A549 (cell line): ENCODE results near the gene GAK. TPM values are rescaled to one million over a fixed set of nuclear protein-coding genes. Genes with fewer than 3 reads are reported as not detected.

ENCODE experiments used
- ATAC-seq, 2 experiments: fragments of 200-7000 bp in 1 of 2; fragments of >200 bp in 1 of 2; cut with Nextera tagmentation in 1 of 2; cut with Tn5 transposase in 1 of 2; 3 replicates each; pipeline versions ENCODE4 v1.8.0 to v1.9.1; 2018 to 2020; ENCODE audit warnings: mild to moderate bottlenecking in 1 of 2, moderate library complexity in 1 of 2
- CTCF ChIA-PET: fragments of 300-600 bp; sonication (Branson Sonifier 250); formaldehyde crosslinking; extraction: SDS; loops from one replicate; lab custom pipeline; 2021; ENCODE audit warnings: antibody characterized with exemption, inconsistent platforms; lab: Yijun Ruan, JAX
- POLR2A ChIA-PET: fragments of 350-600 bp; formaldehyde crosslinking; extraction: SDS; loops from one replicate; lab custom pipeline; 2021; ENCODE audit warnings: antibody characterized with exemption, inconsistent platforms; lab: Yijun Ruan, JAX
- DNase-seq, 2 experiments: peaks; one replicate each; pipeline versions ENCODE4 v3.0.0 to v3.0.0-alpha.2; 2011 to 2016; ENCODE audit warnings: low read depth in 1 of 2, low spot score in 1 of 2
- FAIRE-seq: peaks from 2 replicates; lab custom pipeline; 2011; peaks lifted over from hg19 to GRCh38; lab: Jason Lieb, UNC
- H3K27ac ChIP-seq, 2 experiments: fragments of >200 bp; sonication (Bioruptor Twin); formaldehyde crosslinking; 3 replicates each; pipeline ENCODE4 v1.5.1; 2016 to 2017
- H3K4me1 ChIP-seq: fragments of >200 bp; sonication (Bioruptor Twin); formaldehyde crosslinking; 3 replicates; pipeline ENCODE4 v1.6.1; 2016
- H3K4me2 ChIP-seq: fragments of >200 bp; sonication (Bioruptor Twin); formaldehyde crosslinking; 3 replicates; pipeline ENCODE4 v1.6.1; 2016
- H3K4me3 ChIP-seq: fragments of >200 bp; sonication (Bioruptor Twin); formaldehyde crosslinking; 3 replicates; pipeline ENCODE4 v1.5.1; 2016
- H3K9me3 ChIP-seq: fragments of >200 bp; sonication (Bioruptor Twin); formaldehyde crosslinking; 3 replicates; pipeline ENCODE4 v1.6.1; 2016
- CBX8 ChIP-seq: fragments of 200-600 bp; sonication (generic); IDR thresholded peaks from 2 replicates; pipeline ENCODE4 v1.6.1; 2016
- CHD4 ChIP-seq: fragments of 200-600 bp; sonication (generic); IDR thresholded peaks from 2 replicates; pipeline ENCODE4 v1.6.1; 2016; ENCODE audit warnings: antibody characterized with exemption, mild to moderate bottlenecking, borderline replicate concordance
- EHF ChIP-seq: fragments of 250-450 bp; sonication (Bioruptor Pico); IDR thresholded peaks from 2 replicates; pipeline ENCODE4 v1.5.0; 2020; ENCODE audit warnings: mild to moderate bottlenecking
- EP300 ChIP-seq, 2 experiments: fragments of >200 bp; sonication (Bioruptor Twin); formaldehyde crosslinking; IDR thresholded peaks; 2 replicates in 1 of 2; 3 replicates in 1 of 2; pipeline ENCODE4 v1.6.1; 2016 to 2017
- FOSB ChIP-seq: fragments of 250-450 bp; sonication (Bioruptor Pico); IDR thresholded peaks from 2 replicates; pipeline ENCODE4 v1.5.0; 2020; ENCODE audit warnings: mild to moderate bottlenecking, moderate library complexity
- FOXS1 ChIP-seq: fragments of 250-450 bp; sonication (Bioruptor Pico); IDR thresholded peaks from 2 replicates; pipeline ENCODE4 v1.5.0; 2020; ENCODE audit warnings: mild to moderate bottlenecking, moderate library complexity
- GATA3 ChIP-seq: IDR thresholded peaks from 2 replicates; pipeline ENCODE4 v1.6.1; 2012; ENCODE audit warnings: borderline replicate concordance
- HEYL ChIP-seq: fragments of 250-450 bp; sonication (Bioruptor Pico); IDR thresholded peaks from 2 replicates; pipeline ENCODE4 v1.8.0; 2021; ENCODE audit warnings: mild to moderate bottlenecking, moderate library complexity
- HOXB5 ChIP-seq: fragments of 250-450 bp; sonication (Bioruptor Pico); IDR thresholded peaks from 2 replicates; pipeline ENCODE4 v1.5.0; 2020; ENCODE audit warnings: mild to moderate bottlenecking, moderate library complexity
- JUN ChIP-seq, 2 experiments: fragments of >200 bp; sonication (Bioruptor Twin); formaldehyde crosslinking; IDR thresholded peaks; 2 replicates in 1 of 2; 3 replicates in 1 of 2; pipeline ENCODE4 v1.6.1; 2016 to 2017
- KDM5A ChIP-seq: fragments of 200-600 bp; sonication (generic); IDR thresholded peaks from 2 replicates; pipeline ENCODE4 v1.6.1; 2016; ENCODE audit warnings: antibody characterized with exemption, mild to moderate bottlenecking
- MAFK ChIP-seq: fragments of 450-650 bp; IDR thresholded peaks from 2 replicates; pipeline ENCODE4 v1.6.1; 2014; ENCODE audit not compliant: partially characterized antibody
- NFE2L2 ChIP-seq: fragments of 150-350 bp; conservative IDR thresholded peaks from 2 replicates; pipeline ENCODE4 v1.6.1; 2014; ENCODE audit warnings: low read length
- NR3C1 ChIP-seq: fragments of >200 bp; sonication (Bioruptor Twin); formaldehyde crosslinking; IDR thresholded peaks from 3 replicates; pipeline ENCODE4 v1.6.1; 2017
- PHF8 ChIP-seq: fragments of 200-600 bp; sonication (generic); IDR thresholded peaks from 2 replicates; pipeline ENCODE4 v1.6.1; 2016; ENCODE audit warnings: low read depth, mild to moderate bottlenecking, antibody characterized with exemption, moderate library complexity, borderline replicate concordance
- TP53 ChIP-seq: fragments of 250-450 bp; sonication (Bioruptor Pico); IDR thresholded peaks from 2 replicates; pipeline ENCODE4 v1.5.0; 2021; ENCODE audit warnings: mild to moderate bottlenecking, moderate library complexity
- ZFP36 ChIP-seq: fragments of 450-650 bp; IDR thresholded peaks from 2 replicates; pipeline ENCODE4 v1.6.1; 2014; ENCODE audit warnings: borderline replicate concordance; ENCODE audit not compliant: partially characterized antibody
- WGBS: methylation state at CpG from one replicate; pipeline ENCODE4 v1.1.6; 2017; ENCODE audit errors: missing lambda C conversion rate; 5-methylcytosine and 5-hydroxymethylcytosine counted together
- polyA plus RNA-seq, 4 experiments: library from polyadenylated mRNA; depleted of rRNA in 3 of 4; stranded (reverse); fragments of >200 nt; fragmentation: RNase III in 1 of 4; extraction: RNeasy Plus Mini Kit Qiagen cat#74134 plus additional on column Dnase treatment in 1 of 4; gene quantifications; 2 replicates in 3 of 4; 3 replicates in 1 of 4; pipeline ENCODE4 v1.2.3, GENCODE V29; 2011 to 2017
- TF ChIP-seq, protein P1 (sequence below): fragments of 200-600 bp; sonication (generic); IDR thresholded peaks from 2 replicates; pipeline ENCODE4 v1.6.1; 2016; ENCODE audit warnings: antibody characterized with exemption, mild to moderate bottlenecking, moderate library complexity
- TF ChIP-seq, protein P2 (sequence below): fragments of 450-650 bp; IDR thresholded peaks from 2 replicates; pipeline ENCODE4 v1.6.1; 2014; ENCODE audit warnings: antibody characterized with exemption
- TF ChIP-seq, protein P3 (sequence below): fragments of >200 bp; sonication (Bioruptor Twin); formaldehyde crosslinking; IDR thresholded peaks from 2 replicates; pipeline ENCODE4 v1.6.1; 2016
- TF ChIP-seq, protein P4 (sequence below): fragments of >200 bp; sonication (Bioruptor Twin); formaldehyde crosslinking; IDR thresholded peaks from 3 replicates; pipeline ENCODE4 v1.5.1; 2016
- TF ChIP-seq, protein P5 (sequence below): IDR thresholded peaks from 2 replicates; pipeline ENCODE4 v1.6.1; 2012
- TF ChIP-seq, protein P6 (sequence below): fragments of 250-450 bp; sonication (Bioruptor Pico); IDR thresholded peaks from 2 replicates; pipeline ENCODE4 v1.5.0; 2020; ENCODE audit warnings: low read depth, mild to moderate bottlenecking, moderate library complexity
- TF ChIP-seq, protein P7 (sequence below): fragments of 250-450 bp; sonication (Bioruptor Pico); IDR thresholded peaks from 2 replicates; pipeline ENCODE4 v1.5.0; 2021; ENCODE audit warnings: mild to moderate bottlenecking, moderate library complexity, borderline replicate concordance

The GAK gene
- polyA plus RNA-seq, 2 of the 4 experiments (the other 2 are of a cell fraction): 13.8 to 34.3 TPM

DNA sequence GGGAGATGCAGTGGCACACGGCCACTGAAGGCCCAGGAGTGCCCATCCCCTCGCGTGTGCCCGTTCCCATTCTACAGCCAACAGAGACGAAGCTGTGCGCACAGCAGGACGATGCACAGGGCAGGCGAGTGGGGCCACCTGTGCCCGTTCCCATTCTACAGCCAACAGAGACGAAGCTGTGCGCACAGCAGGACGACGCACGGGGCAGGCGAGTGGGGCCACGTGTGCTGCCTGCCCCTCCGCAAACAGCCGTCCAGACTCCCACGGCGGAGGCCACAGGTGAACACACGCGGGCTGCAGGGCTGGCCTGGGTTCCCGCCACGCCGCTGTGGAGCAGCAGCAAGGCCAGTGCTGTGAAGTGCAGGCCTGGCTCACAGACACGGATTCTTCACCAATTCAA lies 32.0 kb downstream of the GAK start:
- DNase-seq (no peak), ATAC-seq (no peak)
- no peak overlapping the region for H3K4me2 ChIP-seq
- no peaks in the 10 kb centered on the region for H3K4me1 ChIP-seq
- CTCF ChIA-PET: no interaction called here
- no peaks in the 10 kb centered on the region for H3K9me3 ChIP-seq
- 93% methylated on average over 20 of the region's 26 CpGs for WGBS
- H3K4me3 ChIP-seq: no peak overlapping the region
- TF ChIP-seq, protein P1, sequence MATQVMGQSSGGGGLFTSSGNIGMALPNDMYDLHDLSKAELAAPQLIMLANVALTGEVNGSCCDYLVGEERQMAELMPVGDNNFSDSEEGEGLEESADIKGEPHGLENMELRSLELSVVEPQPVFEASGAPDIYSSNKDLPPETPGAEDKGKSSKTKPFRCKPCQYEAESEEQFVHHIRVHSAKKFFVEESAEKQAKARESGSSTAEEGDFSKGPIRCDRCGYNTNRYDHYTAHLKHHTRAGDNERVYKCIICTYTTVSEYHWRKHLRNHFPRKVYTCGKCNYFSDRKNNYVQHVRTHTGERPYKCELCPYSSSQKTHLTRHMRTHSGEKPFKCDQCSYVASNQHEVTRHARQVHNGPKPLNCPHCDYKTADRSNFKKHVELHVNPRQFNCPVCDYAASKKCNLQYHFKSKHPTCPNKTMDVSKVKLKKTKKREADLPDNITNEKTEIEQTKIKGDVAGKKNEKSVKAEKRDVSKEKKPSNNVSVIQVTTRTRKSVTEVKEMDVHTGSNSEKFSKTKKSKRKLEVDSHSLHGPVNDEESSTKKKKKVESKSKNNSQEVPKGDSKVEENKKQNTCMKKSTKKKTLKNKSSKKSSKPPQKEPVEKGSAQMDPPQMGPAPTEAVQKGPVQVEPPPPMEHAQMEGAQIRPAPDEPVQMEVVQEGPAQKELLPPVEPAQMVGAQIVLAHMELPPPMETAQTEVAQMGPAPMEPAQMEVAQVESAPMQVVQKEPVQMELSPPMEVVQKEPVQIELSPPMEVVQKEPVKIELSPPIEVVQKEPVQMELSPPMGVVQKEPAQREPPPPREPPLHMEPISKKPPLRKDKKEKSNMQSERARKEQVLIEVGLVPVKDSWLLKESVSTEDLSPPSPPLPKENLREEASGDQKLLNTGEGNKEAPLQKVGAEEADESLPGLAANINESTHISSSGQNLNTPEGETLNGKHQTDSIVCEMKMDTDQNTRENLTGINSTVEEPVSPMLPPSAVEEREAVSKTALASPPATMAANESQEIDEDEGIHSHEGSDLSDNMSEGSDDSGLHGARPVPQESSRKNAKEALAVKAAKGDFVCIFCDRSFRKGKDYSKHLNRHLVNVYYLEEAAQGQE: no peak
- TF ChIP-seq TP53 (CRISPR knock-in tag): no peak
- TF ChIP-seq FOSB (CRISPR knock-in tag): no peak
- TF ChIP-seq NFE2L2: no peak
- TF ChIP-seq, protein P2, sequence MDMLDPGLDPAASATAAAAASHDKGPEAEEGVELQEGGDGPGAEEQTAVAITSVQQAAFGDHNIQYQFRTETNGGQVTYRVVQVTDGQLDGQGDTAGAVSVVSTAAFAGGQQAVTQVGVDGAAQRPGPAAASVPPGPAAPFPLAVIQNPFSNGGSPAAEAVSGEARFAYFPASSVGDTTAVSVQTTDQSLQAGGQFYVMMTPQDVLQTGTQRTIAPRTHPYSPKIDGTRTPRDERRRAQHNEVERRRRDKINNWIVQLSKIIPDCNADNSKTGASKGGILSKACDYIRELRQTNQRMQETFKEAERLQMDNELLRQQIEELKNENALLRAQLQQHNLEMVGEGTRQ: no peak
- TF ChIP-seq, protein P3, sequence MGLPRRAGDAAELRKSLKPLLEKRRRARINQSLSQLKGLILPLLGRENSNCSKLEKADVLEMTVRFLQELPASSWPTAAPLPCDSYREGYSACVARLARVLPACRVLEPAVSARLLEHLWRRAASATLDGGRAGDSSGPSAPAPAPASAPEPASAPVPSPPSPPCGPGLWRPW: no peak
- TF ChIP-seq CBX8: no peak
- no peak for TF ChIP-seq GATA3
- no peak for TF ChIP-seq JUN (IDR thresholded peaks at IDR 0.05)
- TF ChIP-seq, all 56 proteins: peak for 0
- FAIRE-seq: no peak
- POLR2A ChIA-PET: no interaction called here
- no peak overlapping the region for H3K27ac ChIP-seq

DNA sequence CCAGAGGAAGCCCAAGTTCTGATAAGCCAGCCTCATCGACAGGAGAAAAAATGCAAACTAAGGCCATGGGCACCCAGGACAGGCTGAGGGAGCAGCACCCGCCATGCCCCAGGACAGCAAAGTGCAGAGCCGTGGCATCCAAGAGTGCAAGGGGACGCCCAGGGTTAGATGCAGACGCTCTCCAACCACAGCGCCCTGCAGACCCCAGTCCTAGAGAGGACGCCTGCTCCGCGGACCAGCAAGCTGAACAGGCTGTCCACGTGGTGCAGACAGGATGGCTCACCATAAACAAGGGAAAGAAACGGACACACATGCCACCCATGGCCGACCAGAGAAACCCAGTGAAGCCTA lies 32.6 kb downstream of the GAK start:
- 86% methylated on average over 9 of the region's 12 CpGs for WGBS
- POLR2A ChIA-PET: no interaction called here

DNA sequence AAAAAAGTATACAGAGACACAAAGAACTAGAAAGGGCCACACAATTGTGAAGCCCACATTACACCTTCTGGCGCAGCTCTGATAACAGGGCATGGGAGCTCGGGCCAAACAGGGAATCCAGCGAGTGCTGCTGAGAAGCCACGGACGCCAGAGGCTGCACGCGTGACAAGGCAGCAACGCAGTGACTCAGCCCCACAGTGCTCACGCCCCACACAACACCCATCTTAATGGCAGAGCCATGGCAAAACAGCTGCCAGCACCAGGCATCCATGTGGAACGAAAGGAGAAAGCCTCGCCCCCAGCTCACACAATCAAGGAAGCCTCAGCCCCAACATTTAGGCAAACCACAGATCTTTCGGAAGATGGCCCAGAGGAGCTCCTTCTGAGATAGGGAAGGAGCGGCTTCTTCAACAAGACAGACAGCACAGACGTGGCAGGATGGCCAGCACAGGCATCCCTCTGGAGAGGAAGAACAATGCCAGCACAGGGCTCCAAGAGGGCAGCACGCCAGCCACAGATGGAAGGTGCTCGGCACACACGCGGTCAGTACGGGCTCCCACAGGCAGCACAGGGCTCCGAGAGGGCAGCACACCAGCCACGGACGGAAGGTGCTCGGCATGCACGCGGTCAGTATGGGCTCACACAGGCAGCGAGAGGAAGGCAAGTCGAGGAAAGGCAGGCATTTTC lies 33.1 kb downstream of the GAK start:
- ChIA-PET CTCF (no interaction called here), POLR2A (no interaction called here)
- H3K27ac ChIP-seq: no peak overlapping the region
- H3K9me3 ChIP-seq: no peaks in the 10 kb centered on the region
- 95% methylated on average over 16 of the region's 27 CpGs for WGBS
- ATAC-seq (no peak), DNase-seq (no peak), FAIRE-seq (no peak)
- no peak overlapping the region for H3K4me2 ChIP-seq
- H3K4me1 ChIP-seq: no peaks in the 10 kb centered on the region
- no peak overlapping the region for H3K4me3 ChIP-seq
- TF ChIP-seq NR3C1: no peak
- TF ChIP-seq PHF8: no peak
- TF ChIP-seq, protein P4, sequence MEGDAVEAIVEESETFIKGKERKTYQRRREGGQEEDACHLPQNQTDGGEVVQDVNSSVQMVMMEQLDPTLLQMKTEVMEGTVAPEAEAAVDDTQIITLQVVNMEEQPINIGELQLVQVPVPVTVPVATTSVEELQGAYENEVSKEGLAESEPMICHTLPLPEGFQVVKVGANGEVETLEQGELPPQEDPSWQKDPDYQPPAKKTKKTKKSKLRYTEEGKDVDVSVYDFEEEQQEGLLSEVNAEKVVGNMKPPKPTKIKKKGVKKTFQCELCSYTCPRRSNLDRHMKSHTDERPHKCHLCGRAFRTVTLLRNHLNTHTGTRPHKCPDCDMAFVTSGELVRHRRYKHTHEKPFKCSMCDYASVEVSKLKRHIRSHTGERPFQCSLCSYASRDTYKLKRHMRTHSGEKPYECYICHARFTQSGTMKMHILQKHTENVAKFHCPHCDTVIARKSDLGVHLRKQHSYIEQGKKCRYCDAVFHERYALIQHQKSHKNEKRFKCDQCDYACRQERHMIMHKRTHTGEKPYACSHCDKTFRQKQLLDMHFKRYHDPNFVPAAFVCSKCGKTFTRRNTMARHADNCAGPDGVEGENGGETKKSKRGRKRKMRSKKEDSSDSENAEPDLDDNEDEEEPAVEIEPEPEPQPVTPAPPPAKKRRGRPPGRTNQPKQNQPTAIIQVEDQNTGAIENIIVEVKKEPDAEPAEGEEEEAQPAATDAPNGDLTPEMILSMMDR: no peak
- no peak for TF ChIP-seq EP300 (IDR thresholded peaks at IDR 0.05)
- no peak for TF ChIP-seq MAFK
- TF ChIP-seq FOXS1 (CRISPR knock-in tag): no peak
- TF ChIP-seq, protein P5, sequence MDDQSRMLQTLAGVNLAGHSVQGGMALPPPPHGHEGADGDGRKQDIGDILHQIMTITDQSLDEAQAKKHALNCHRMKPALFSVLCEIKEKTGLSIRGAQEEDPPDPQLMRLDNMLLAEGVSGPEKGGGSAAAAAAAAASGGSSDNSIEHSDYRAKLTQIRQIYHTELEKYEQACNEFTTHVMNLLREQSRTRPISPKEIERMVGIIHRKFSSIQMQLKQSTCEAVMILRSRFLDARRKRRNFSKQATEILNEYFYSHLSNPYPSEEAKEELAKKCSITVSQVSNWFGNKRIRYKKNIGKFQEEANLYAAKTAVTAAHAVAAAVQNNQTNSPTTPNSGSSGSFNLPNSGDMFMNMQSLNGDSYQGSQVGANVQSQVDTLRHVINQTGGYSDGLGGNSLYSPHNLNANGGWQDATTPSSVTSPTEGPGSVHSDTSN: no peak
- TF ChIP-seq CHD4: no peak
- no peak for TF ChIP-seq EHF (CRISPR knock-in tag)
- TF ChIP-seq KDM5A: no peak
- TF ChIP-seq CBX8: no peak
- no peak for TF ChIP-seq HOXB5 (CRISPR knock-in tag)
- no peak for TF ChIP-seq ZFP36
- TF ChIP-seq, protein P6, sequence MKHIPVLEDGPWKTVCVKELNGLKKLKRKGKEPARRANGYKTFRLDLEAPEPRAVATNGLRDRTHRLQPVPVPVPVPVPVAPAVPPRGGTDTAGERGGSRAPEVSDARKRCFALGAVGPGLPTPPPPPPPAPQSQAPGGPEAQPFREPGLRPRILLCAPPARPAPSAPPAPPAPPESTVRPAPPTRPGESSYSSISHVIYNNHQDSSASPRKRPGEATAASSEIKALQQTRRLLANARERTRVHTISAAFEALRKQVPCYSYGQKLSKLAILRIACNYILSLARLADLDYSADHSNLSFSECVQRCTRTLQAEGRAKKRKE (CRISPR knock-in tag): no peak

More for the DNA sequence above, 32.6 kb downstream of the GAK start:
- Histone ChIP-seq H3K4me1 (no peaks in the 10 kb centered on the region), H3K4me2 (no peak overlapping the region)
- TF ChIP-seq, protein P7, sequence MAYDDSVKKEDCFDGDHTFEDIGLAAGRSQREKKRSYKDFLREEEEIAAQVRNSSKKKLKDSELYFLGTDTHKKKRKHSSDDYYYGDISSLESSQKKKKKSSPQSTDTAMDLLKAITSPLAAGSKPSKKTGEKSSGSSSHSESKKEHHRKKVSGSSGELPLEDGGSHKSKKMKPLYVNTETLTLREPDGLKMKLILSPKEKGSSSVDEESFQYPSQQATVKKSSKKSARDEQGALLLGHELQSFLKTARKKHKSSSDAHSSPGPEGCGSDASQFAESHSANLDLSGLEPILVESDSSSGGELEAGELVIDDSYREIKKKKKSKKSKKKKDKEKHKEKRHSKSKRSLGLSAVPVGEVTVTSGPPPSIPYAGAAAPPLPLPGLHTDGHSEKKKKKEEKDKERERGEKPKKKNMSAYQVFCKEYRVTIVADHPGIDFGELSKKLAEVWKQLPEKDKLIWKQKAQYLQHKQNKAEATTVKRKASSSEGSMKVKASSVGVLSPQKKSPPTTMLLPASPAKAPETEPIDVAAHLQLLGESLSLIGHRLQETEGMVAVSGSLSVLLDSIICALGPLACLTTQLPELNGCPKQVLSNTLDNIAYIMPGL (CRISPR knock-in tag): no peak
- no peak for TF ChIP-seq HEYL (CRISPR knock-in tag)
- TF ChIP-seq, all 56 proteins: peak for 0
- H3K9me3 ChIP-seq: no peaks in the 10 kb centered on the region
- H3K27ac ChIP-seq: no peak overlapping the region
- H3K4me3 ChIP-seq: no peak overlapping the region
- CTCF ChIA-PET: no interaction called here
- DNase-seq (no peak), FAIRE-seq (no peak), ATAC-seq (no peak)
